HG03064 (cell line): Measurements from ENCODE around the gene MEN1.

Source experiments
- ATAC-seq: cut with Tn5 transposase; IDR thresholded peaks from one replicate; pipeline ENCODE4 v1.9.1; 2021; ENCODE audit warnings: low read depth; ENCODE audit not compliant: unreplicated experiment

Gene MEN1

DNA sequence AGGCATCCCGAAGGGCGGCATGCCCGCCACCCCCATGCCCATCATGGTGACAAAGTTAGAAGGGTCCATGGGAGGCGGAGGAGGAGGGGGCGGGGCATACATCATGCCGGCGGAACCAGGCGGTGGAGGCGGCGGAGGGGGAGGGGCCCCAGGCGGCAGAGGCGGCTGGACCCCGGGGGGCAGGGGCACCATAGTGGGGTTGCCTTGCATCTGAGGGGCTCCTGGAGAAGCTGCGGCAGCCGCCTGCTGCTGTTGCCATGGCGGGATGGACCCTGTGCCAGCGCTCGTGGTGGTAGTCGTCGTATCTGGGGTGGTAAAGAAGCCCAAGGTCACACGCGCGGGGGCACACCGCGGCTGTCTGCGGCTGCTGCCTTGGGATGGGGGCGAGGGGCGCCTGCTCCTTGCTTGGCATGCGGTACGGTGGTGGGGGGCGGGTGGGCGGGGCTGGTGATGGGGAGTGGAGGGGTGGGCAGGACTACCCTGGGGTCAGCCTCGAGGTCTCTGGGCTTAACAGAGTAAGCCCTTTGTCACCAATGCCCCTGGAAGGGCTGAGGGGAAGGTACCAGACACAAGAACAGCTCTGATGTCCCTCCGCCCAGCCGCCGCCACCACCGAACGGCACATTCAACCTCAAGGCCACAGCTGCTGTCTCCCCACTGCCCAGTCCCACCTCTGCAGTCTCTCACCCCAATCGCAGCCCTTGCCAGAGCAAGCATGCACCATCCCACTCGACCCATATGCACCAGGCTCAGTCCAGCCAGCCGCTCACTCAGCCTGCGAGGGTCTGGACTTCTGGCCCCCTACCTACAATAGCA, 44.3 kb downstream of the MEN1 start:
- ATAC-seq, result no peak

DNA sequence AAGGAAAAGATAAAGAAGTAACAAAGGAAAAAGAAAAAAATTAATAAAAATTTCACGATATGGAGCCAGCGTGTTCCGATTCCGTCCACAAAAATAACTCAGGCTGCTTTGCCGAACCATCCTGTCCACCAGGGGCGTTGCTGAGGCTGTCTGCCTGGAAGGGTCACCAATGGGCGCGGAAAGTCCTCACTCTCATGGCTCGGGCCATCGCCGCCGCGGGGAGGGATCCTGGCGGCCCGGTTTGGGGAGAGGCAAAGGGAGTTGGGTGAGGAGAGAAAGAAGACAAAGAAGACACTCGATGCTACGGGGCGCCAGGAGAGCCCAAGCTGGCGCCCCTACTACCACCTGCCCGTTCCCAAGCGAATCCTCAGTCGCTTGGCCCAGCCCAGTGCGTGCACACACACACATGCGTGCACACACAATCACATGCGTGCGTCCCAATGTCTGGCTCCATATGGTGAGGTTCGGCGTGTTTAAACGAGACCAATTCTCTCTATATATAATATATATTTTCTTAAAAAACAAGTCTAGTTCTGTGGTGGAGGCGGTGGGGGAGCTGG, 45.0 kb downstream of the MEN1 start:
- ATAC-seq, result no peak

- ATAC-seq, result no peak
Measured at GRCh38 chr11:64764753-64765152, 45.6 kb downstream of the MEN1 start.

- ATAC-seq, result no peak
Measured at GRCh38 chr11:64764040-64764611, 46.2 kb downstream of the MEN1 start.

GRCh38 chr11:64763526-64764039, 46.8 kb downstream of the MEN1 start:
- ATAC-seq, result no peak

DNA sequence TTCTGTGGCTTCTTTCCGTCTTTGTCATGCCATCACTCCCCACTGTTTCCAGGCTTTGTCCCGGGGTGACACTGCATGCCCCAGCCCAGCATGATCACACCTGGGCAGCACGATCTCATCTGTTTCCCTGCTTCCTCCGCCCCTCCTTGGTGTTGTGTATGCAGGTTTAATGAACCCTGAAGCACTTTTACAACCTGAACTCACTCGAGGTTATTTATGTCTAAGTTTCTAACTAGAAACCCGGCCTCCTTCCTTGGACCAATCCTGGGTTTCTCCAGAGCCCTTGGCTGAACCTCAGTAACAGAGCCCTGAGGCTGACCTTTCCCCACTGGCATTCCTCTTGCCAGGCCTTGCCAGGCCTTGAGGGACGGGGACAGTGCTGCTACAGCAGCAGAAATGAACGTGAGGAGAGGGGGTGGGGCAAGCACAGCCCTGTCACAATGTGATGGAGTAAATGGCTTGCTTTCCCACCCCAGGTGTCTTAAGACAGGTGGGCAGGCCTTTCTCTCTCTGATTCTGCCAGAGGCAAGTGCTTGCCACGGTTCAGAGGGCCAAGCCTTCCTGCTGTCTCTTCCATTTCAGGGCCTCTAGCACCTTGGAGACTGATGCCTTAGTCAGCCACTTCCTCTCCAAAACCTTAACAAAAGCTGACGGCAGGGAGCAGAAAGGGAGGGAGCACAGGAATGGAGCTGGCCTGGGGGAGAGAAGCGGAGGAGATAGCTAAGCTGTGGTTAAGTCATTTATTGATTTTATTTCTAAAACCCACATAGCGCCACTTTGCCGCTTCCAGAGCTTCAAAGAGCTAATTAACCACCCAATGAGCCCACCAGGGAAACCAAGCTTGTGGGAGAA, 47.5 kb downstream of the MEN1 start:
- no peak for ATAC-seq

GRCh38 chr11:64762277-64762673, 48.1 kb downstream of the MEN1 start:
- ATAC-seq, result no peak

DNA sequence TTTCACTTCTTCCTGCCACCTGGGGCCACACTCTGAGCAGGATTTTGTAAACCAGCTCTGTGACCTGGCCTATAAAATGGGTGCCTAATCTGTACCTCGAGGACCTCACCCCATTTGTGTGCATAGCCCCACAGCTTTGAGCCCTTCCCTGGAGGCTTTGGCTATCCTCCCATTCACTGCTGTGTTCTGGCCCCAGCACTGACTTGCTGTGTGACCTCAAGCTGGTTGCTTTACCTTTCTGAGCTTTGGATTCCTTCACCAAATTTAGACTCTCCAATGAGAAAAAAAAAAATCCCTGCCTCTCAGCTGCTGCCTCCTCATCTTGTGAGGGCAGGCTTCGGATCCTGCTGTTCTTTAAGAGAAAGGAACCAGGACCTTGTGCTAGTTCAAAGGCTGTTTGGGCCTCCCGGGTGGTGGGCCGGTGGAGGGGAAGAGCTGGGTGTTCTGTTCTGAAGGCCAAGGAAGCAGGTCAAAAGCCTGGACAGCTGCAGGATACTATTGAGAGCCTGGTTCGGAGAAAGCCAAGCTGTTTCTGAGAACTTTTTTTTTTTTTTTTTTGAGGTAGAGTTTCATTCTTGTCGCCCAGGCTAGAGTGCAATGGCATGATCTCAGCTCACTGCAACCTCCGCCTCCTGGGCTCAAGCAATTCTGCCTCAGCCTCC, 49.5 kb downstream of the MEN1 start:
- ATAC-seq, result no peak

- no peak for ATAC-seq
Measured at GRCh38 chr11:64759722-64760719, 50.3 kb downstream of the MEN1 start, which contains the start of gene PYGM. Gene PYGM, minus strand, starts transcription at chr11:64759974. Its CDS starts 76 bp downstream, at chr11:64759898.

DNA sequence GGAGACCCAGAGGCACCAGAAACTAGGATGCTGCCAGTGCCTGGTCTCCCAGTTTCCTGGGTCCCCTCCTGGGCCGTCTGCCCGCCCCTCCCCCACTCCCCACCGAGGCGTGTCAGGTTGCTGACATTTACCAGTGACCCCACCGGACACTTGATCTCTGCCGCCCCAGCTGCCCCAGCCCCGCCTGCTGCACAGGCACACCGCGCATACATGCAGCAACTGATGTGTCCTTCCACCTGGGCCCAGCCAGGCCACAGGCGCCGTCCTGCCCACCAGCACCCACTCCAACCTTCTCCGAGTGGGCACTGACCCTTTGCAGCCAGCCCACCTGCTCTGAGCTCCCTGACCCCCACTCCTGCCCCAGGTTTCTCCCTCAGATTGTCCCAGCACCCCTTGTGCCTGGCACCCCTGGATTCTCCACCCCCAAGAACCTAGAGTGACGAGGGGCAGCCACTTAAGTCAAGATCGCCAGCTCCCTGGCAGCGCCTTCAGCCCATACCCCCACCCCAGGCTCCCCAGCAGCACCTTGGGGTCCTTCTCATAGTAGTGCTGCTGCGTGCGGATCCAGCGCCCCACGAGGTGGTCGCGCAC, 51.1 kb downstream of the MEN1 start:
- ATAC-seq, result no peak

DNA sequence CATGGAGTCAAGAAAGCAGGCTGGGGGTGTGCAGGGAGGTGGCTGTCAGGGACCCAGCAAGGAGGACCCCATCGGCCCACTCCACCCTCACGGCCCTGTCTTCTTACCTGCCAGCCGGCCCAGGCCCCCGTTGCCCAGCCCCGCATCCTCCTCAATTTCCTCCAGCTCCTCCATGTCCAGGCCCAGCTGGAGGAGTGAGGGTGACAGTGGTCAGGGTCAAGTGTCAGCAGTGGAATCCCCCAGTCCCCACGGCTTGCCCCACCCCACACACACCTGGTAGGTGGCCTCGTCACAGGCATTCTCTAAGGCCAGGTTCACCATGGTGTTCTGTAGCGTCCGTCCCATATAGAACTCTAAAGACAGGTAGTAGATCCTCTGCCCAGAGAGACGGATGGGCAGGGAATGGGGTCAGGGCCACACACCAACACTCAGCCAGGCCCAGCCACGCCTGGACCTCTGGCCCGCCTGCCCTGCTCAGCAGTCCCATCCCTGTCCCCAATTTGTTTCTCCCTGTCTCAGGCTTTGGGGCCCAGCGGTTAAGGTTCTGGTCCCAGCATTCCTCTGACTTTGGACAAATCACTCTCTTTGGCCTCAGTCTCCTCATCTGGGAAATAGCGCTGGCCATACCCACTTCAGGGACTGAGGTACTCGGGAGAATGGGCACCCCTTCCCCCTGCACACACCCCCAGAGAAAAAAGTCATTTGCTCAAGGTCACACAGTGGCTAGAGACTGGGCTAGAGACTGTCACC, 51.8 kb downstream of the MEN1 start:
- ATAC-seq, result no peak

GRCh38 chr11:64757549-64758329, 52.6 kb downstream of the MEN1 start:
- no peak for ATAC-seq

DNA sequence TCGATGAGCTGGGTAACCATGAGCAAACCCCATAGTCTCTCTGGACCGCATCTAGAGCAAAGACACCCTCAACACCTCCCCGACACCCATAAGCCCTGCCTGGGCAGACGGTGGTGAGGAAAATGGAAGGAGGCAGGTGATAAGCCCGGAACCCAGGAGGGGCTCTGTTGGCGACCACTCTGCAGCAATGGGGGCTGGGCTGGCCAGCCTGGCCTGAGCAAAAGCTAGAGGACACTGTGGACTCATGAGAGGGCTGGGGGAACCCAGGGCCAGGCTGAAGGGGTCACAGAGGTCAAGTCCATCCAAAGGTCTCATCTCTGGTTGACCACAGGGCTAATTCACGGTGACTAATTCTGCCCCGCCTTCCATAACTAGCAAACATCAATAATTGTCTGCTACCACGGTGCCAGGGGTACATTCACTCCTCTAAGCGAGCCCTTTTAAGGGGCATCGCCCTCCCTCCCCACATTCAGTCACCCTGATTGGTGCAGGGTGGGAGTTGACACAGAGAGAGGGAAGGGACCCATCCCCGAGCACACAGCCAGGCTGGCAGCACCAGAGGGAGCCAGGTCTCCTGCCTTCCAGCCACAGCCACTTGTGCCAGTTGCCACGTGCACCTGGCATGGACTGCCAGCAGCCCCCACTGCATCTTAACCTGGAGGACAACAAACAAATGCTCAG, 54.5 kb downstream of the MEN1 start:
- no peak for ATAC-seq

DNA sequence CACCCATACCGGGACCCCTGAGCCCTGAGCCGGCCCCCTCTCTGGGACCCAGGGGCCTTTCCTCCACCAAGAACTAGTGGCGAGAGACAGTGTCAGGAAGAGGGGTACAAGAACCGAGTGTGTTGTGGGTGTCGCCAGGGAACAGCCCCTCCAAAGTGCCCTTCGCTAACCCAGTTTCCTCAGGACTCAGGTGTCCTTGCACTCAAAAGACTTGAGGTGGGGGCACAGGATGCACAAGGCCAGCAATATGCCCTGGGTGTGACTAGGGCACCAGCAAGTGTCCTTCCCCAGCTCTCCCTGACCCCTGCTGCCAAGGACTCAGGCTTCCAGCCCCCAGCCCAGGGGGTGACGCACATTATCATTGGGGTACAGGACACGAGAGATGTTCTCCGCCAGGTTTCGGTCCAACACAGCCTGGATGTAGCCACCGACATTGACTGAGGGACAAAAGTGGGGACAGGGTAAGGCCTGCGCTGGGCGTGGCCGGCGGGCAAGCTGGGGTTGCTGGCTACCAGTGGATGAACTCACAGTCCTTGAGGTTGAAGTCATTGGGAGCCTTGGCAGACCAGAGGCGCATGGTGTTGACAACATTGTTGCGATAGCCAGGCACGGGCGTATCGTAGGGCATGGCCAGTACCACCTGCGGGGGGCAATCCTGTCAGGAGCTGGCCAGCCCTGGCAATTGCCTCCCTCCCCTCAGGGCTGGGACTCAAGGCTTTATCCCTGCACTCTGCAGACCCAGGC, 55.3 kb downstream of the MEN1 start:
- no peak for ATAC-seq

DNA sequence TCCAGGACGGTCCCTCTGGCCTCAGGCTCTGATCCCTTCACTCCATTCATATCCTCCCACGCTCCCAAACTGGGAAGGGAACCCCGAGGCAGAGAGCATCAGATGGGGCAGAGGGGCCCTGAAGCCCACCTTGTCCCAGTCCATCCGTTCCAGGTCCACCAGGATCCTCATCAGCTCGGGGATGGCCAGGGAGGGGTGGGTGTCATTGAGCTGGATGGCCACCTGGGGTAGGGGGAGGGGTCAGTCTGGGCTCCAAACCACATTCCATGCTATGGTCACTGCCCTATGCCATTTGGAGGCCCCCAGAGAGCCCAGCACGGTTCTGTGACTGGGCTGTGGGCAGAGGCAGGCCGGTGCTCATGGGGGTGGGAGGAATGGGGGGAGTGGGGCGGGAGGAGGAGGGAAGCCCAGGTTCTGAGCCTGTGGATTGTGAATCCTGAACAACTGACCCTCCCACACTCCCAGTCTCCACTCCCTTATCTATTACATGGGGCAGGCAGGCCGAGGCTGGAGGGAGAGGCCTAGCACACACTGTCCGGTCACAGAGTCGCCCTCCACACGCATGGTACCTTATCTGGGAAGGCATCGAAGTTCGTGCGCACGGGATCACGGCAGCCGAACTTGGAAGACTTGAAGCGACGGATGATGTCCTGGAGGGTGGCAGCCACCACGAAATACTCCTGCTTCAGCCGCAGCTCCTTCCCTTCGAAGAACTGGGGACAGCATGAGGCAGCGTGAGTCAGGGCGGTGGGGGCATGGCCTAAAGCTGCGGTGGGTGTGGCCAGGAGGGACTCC, 56.0 kb downstream of the MEN1 start:
- no peak for ATAC-seq
